Fibroblast of the aortic adventitia (primary cell): ENCODE data around the gene MXRA8. TPM values are rescaled to one million over a fixed set of nuclear protein-coding genes. Genes with fewer than 3 reads are reported as not detected.

Source experiments
- DNase-seq: peaks from one replicate; pipeline ENCODE4 v3.0.0-alpha.2; 2010; ENCODE audit warnings: low read depth
- H3K4me3 ChIP-seq: 2 replicates; pipeline ENCODE4 v1.5.1; 2011; ENCODE audit warnings: low read depth, mild to moderate bottlenecking, control low read depth, low read length, moderate library complexity
- CTCF ChIP-seq: IDR thresholded peaks from 2 replicates; pipeline ENCODE4 v1.5.1; 2011; ENCODE audit warnings: mild to moderate bottlenecking, low read length, control low read depth, inconsistent platforms; ENCODE audit not compliant: insufficient read depth
- total RNA-seq: library from RNA; depleted of rRNA; stranded (reverse); fragments of >200 nt; gene quantifications from 2 replicates; pipeline ENCODE4 v1.2.3, GENCODE V29; 2012; ENCODE audit warnings: low replicate concordance

MXRA8 gene
- total RNA-seq, 1 donor: 367 TPM

- no peak for DNase-seq
- TF ChIP-seq CTCF: no peak
- H3K4me3 ChIP-seq: no peak overlapping the region
Observed at GRCh38 chr1:1329304-1330210, 28.8 kb downstream of the MXRA8 start.

DNA sequence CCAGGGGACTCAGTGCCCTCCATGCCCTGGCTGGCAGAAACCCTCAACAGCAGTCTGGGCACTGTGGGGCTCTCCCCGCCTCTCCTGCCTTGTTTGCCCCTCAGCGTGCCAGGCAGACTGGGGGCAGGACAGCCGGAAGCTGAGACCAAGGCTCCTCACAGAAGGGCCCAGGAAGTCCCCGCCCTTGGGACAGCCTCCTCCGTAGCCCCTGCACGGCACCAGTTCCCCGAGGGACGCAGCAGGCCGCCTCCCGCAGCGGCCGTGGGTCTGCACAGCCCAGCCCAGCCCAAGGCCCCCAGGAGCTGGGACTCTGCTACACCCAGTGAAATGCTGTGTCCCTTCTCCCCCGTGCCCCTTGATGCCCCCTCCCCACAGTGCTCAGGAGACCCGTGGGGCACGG lies 30.1 kb downstream of the MXRA8 start:
- DNase-seq: no peak
- H3K4me3 ChIP-seq: no peak overlapping the region
- TF ChIP-seq CTCF: no peak

DNA sequence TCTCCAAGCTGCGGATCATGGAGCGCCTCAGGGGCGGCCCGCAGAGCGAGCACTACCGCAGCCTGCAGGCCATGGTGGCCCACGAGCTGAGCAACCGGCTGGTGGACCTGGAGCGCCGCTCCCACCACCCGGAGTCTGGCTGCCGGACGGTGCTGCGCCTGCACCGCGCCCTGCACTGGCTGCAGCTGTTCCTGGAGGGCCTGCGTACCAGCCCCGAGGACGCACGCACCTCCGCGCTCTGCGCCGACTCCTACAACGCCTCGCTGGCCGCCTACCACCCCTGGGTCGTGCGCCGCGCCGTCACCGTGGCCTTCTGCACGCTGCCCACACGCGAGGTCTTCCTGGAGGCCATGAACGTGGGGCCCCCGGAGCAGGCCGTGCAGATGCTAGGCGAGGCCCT lies 31.1 kb downstream of the MXRA8 start:
- H3K4me3 ChIP-seq: no peak overlapping the region
- TF ChIP-seq CTCF: no peak
- DNase-seq: no peak

DNA sequence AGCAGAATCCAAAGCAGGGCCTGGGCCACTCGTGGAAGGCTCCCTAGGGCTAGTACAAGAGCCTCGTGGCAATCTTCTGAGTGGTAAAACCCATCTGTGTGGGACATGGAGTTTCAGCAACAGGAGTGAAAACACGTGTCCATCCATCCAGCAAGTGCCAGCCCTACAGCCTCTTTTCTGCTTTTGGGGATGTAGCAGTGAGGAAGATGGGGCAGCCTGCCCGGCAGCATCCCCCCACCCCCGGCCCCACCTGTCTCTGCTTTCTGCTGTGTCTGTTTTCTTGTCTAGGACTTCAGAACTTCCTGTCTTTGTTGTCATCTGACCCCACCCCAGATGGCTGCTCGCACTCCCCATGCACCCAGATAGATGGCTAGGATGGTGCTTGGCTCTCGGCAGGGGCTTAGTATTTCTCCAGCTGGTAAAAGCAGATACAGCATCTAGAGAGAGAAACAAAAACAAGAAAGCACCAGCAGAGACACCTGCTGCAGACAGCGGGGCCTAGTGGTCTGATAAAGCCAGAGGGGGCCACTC lies 32.2 kb downstream of the MXRA8 start:
- H3K4me3 ChIP-seq: peak overlapping the region; percentile 84
- TF ChIP-seq CTCF: no peak
- no peak for DNase-seq

DNA sequence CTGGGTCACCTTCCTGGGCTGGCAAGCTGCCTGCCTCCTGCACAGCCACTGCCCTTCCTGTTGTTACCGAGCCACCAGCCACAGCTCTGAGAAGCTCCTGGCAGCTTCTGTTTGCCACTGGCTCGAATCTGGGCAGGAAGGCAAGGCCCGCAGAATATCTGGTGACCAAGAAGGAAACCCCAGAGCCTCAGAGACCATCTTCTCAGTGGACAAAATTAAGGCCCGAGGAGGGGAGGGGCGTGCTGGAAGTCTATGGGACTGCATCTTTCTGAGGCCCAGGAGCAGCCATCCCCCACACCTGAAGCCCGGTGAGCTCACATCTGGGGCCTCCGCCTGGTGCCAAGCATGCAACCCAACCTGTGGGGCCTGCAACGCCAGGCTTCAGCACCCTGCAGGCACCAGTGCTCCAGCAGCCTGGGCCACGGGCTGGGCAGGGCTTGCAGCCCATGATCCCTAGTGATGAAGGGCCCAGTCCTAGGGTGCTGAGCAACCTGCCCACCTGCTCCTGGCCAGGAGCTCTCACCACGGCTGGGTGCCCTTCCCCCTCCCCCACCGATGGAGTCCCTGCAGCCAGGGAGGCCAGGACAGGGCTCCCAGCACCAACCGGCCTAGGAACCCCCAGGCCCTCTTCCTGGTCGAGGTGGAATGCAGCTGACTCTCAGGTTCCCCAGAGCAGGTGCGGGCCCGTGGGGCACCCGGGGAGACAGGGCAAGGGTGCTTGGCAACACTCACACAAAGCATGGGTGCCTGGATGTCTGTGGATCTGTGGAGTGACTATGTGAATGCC lies 32.9 kb downstream of the MXRA8 start:
- TF ChIP-seq CTCF: no peak
- no peak for DNase-seq
- peak overlapping the region; percentile 84 for H3K4me3 ChIP-seq

DNA sequence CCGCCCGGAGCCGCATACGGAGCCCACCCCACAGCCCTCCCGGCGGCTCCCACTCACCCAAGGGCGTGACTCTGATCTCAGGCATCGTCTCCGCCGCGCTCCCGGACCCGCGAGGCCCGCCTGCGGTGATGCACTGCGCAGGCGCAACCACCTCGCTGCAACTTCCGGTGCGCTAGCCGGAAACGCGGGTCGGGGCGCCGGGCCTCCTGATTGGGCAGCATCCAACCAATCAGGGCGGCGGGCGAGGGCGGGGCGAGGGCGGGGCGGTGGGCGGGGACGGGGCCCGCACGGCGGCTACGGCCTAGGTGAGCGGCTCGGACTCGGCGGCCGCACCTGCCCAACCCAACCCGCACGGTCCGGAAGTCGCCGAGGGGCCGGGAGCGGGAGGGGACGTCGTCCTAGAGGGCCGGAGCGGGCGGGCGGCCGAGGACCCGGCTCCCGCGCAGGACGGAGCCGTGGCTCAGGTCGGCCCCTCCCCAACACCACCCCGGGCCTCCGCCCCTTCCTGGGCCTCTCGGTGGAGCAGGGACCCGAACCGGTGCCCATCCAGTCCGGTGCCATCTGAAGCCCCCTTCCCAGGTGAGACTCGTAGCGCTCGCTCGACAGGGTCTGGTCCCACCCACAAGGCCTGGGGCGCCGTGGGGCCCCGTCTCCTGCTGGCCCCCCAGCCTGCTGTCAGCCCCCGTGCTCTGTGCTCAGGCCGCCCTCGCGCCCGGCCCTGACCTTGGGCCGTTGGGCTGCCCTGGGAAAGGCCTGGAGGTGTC lies 33.6 kb downstream of the MXRA8 start, which contains the start of the genes CPTP and INTS11:
Gene CPTP, plus strand, starts transcription at position 279 of the 764 bp plus-strand sequence. CDS start 2,109 bp downstream, outside the sequence.
Gene INTS11, minus strand, starts transcription at position 137 of the 764 bp plus-strand sequence. Its CDS starts 52 bp downstream, at position 85.
- TF ChIP-seq CTCF: no peak
- peak; percentile 88 for DNase-seq
- H3K4me3 ChIP-seq: peak within 1 kb of the TSS; percentile 84
